Measurements from ENCODE around the gene EIPR1. TPM values are rescaled to one million over a fixed set of nuclear protein-coding genes. Genes with fewer than 3 reads are reported as not detected.

The EIPR1 gene
- total and polyA plus RNA-seq, 2 experiments from 2014 or later, result 17.4 to 46.3 TPM

DNA sequence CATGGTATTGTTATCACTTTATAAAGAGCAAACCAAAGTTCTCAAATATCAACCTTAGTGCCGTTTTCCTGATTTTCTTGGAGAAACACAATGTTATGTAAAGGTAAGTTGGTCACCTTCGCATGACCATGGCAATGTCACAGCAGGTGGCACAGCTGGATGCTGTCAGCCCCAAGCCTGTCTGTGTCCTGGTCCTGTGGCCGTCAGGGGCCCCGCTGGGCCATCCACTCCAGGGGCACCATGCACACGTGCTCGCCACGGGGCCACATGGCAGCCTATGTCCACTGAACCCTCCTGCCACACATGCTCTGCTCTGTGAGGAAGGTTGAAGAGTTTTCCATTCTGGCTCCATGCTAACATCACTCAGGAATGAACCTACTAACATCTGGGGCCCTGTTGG lies 85.9 kb downstream of the EIPR1 start:
- Mint-ChIP-seq H3K9me3 (peaks cover 6% of the 10 kb centered on the region; the same call in 2 of the 3 replicates), H3K27me3 (ENCODE audit: insufficient read depth, low read depth, poor library complexity) (peaks cover 14% of the 10 kb centered on the region), H3K4me3 (no peak overlapping the region), H3K4me1 (peaks cover 17% of the 10 kb centered on the region), H3K36me3 (ENCODE audit: low read depth) (peaks cover 8% of the 10 kb centered on the region), H3K27ac (no peak overlapping the region)
- no peak for ATAC-seq
- Histone ChIP-seq H3K79me2 (replicated peaks; ENCODE audit: insufficient read depth) (peaks cover 13% of the 10 kb centered on the region; the same call in 1 of the 2 replicates), H3K27me3 (ENCODE audit: insufficient read depth) (no peaks in the 10 kb centered on the region), H3K4me3 (no peak overlapping the region), H4K20me1 (replicated peaks; ENCODE audit: insufficient read depth) (no peaks in the 10 kb centered on the region), H3K27ac (ENCODE audit: low read depth) (no peak overlapping the region), H3F3A (replicated peaks; ENCODE audit: low read depth) (no peaks in the 10 kb centered on the region), H3K4me2 (no peak overlapping the region), H2AFZ (no peak overlapping the region), H3K9me2 (ENCODE audit: insufficient read depth) (no peaks in the 10 kb centered on the region), H3K36me3 (ENCODE audit: insufficient read depth) (no peaks in the 10 kb centered on the region), H3K4me1 (ENCODE audit: insufficient read depth) (no peaks in the 10 kb centered on the region)
- no peak for DNase-seq (ENCODE audit: low spot score)
- TF ChIP-seq JUNB (IDR thresholded peaks at IDR 0.05; ENCODE audit: unreplicated experiment), result no peak

DNA sequence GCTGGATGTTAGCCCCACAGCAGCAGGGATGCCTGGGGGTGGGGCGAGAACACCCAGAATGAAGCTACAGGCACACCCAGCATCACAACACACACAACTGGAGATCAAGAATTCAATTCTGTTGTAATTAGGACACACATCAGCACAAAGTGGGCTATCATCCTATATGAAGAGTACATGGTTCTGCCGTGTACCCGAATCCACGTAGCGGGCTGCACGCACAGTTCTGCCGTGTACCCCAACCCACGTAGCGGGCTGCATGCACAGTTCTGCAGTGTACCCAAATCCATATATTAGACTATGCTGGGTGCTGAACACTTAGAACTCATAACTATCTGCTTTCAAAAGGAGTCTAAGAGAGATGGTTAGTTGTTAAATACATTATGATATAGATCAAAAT lies 86.5 kb downstream of the EIPR1 start:
- Histone ChIP-seq H3K27ac (ENCODE audit: low read depth) (no peak overlapping the region), H3K27me3 (ENCODE audit: insufficient read depth) (no peaks in the 10 kb centered on the region), H3K4me3 (no peak overlapping the region), H3K79me2 (replicated peaks; ENCODE audit: insufficient read depth) (peaks cover 13% of the 10 kb centered on the region; the same call in 1 of the 2 replicates), H3K4me1 (ENCODE audit: insufficient read depth) (no peaks in the 10 kb centered on the region), H3K9me2 (ENCODE audit: insufficient read depth) (no peaks in the 10 kb centered on the region), H3F3A (replicated peaks; ENCODE audit: low read depth) (no peaks in the 10 kb centered on the region), H3K4me2 (no peak overlapping the region), H3K36me3 (ENCODE audit: insufficient read depth) (no peaks in the 10 kb centered on the region), H4K20me1 (replicated peaks; ENCODE audit: insufficient read depth) (no peaks in the 10 kb centered on the region), H2AFZ (no peak overlapping the region)
- TF ChIP-seq NANOG (IDR thresholded peaks at IDR 0.05; ENCODE audit: borderline replicate concordance), result no peak
- no peak for TF ChIP-seq EZH2phosphoT487 (IDR thresholded peaks at IDR 0.05; ENCODE audit: unreplicated experiment)
- no peak for TF ChIP-seq CTCF (conservative IDR thresholded peaks at IDR 0.05; ENCODE audit: low read depth in 2 of 2)
- no peak overlapping the region for H3K27ac Mint-ChIP-seq
- no peak for ATAC-seq
- H3K27me3 Mint-ChIP-seq (ENCODE audit: insufficient read depth, low read depth, poor library complexity), result peaks cover 14% of the 10 kb centered on the region
- no peak for DNase-seq (ENCODE audit: low spot score)
- H3K9me3 Mint-ChIP-seq, result peaks cover 6% of the 10 kb centered on the region; the same call in 2 of the 3 replicates
- peaks cover 17% of the 10 kb centered on the region for H3K4me1 Mint-ChIP-seq
- peaks cover 8% of the 10 kb centered on the region for H3K36me3 Mint-ChIP-seq (ENCODE audit: low read depth)
- no peak overlapping the region for H3K4me3 Mint-ChIP-seq

DNA sequence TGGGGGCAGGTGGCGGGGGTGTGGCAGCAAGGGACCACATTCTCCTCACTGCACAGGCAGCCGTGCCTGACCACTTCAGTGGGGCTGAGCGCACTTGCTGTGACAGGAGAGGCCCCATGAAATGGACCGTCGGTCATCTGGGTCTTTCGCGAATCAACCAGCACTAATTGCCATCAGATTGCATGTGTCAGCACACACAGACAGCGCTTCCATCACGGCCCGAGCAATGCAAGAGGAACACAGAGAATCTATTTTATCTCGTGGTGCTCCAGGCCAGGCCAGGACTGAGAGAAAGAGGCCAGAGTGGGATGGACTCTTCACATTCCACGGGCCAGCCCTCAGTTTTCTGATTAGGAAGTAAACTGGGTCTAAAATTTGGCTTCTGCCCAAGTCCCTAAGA lies 87.0 kb downstream of the EIPR1 start:
- H3K27ac ChIP-seq (ENCODE audit: low read depth), result no peak overlapping the region
- H3K36me3 ChIP-seq (ENCODE audit: insufficient read depth), result no peaks in the 10 kb centered on the region
- H2AFZ ChIP-seq, result no peak overlapping the region
- H3K4me3 Mint-ChIP-seq, result no peak overlapping the region
- H3K4me1 Mint-ChIP-seq, result peaks cover 17% of the 10 kb centered on the region
- no peak overlapping the region for H3K4me2 ChIP-seq
- peaks cover 6% of the 10 kb centered on the region; the same call in 2 of the 3 replicates for H3K9me3 Mint-ChIP-seq
- DNase-seq (ENCODE audit: low spot score), result no peak
- H3K4me1 ChIP-seq (ENCODE audit: insufficient read depth), result no peaks in the 10 kb centered on the region
- H3K27me3 ChIP-seq (ENCODE audit: insufficient read depth), result no peaks in the 10 kb centered on the region
- no peaks in the 10 kb centered on the region for H3F3A ChIP-seq (replicated peaks; ENCODE audit: low read depth)
- peaks cover 8% of the 10 kb centered on the region for H3K36me3 Mint-ChIP-seq (ENCODE audit: low read depth)
- no peaks in the 10 kb centered on the region for H4K20me1 ChIP-seq (replicated peaks; ENCODE audit: insufficient read depth)
- H3K79me2 ChIP-seq (replicated peaks; ENCODE audit: insufficient read depth), result peaks cover 13% of the 10 kb centered on the region; the same call in 1 of the 2 replicates
- peaks cover 14% of the 10 kb centered on the region for H3K27me3 Mint-ChIP-seq (ENCODE audit: insufficient read depth, low read depth, poor library complexity)
- H3K9me2 ChIP-seq (ENCODE audit: insufficient read depth), result no peaks in the 10 kb centered on the region
- ATAC-seq, result no peak
- H3K4me3 ChIP-seq, result no peak overlapping the region
- H3K27ac Mint-ChIP-seq, result no peak overlapping the region
- TF ChIP-seq ZNF331 (CRISPR knock-in tag; IDR thresholded peaks at IDR 0.05; ENCODE audit: low read depth) (no peak), ZNF114 (CRISPR knock-in tag; IDR thresholded peaks at IDR 0.05) (no peak), EZH2 (IDR thresholded peaks at IDR 0.05; ENCODE audit: low read depth, unreplicated experiment) (no peak), CREB1 (CRISPR knock-in tag; IDR thresholded peaks at IDR 0.05; ENCODE audit: low read depth) (no peak), STAT1 (IDR thresholded peaks at IDR 0.05; ENCODE audit: unreplicated experiment) (no peak), ETS1 (IDR thresholded peaks at IDR 0.05) (no peak), JUNB (IDR thresholded peaks at IDR 0.05; ENCODE audit: unreplicated experiment) (no peak)
- TF ChIP-seq, protein P1, sequence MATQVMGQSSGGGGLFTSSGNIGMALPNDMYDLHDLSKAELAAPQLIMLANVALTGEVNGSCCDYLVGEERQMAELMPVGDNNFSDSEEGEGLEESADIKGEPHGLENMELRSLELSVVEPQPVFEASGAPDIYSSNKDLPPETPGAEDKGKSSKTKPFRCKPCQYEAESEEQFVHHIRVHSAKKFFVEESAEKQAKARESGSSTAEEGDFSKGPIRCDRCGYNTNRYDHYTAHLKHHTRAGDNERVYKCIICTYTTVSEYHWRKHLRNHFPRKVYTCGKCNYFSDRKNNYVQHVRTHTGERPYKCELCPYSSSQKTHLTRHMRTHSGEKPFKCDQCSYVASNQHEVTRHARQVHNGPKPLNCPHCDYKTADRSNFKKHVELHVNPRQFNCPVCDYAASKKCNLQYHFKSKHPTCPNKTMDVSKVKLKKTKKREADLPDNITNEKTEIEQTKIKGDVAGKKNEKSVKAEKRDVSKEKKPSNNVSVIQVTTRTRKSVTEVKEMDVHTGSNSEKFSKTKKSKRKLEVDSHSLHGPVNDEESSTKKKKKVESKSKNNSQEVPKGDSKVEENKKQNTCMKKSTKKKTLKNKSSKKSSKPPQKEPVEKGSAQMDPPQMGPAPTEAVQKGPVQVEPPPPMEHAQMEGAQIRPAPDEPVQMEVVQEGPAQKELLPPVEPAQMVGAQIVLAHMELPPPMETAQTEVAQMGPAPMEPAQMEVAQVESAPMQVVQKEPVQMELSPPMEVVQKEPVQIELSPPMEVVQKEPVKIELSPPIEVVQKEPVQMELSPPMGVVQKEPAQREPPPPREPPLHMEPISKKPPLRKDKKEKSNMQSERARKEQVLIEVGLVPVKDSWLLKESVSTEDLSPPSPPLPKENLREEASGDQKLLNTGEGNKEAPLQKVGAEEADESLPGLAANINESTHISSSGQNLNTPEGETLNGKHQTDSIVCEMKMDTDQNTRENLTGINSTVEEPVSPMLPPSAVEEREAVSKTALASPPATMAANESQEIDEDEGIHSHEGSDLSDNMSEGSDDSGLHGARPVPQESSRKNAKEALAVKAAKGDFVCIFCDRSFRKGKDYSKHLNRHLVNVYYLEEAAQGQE (IDR thresholded peaks at IDR 0.05; ENCODE audit: unreplicated experiment), result no peak
